Stimulated activated CD8-positive, alpha-beta memory T cell treated with anti-CD3 and anti-CD28 coated beads, Interleukin-7, amount 100 ng/mL, for 24 hours (primary cell): ENCODE data around the gene SLC25A47.

Experiments used
- DNase-seq: peaks from one replicate; pipeline ENCODE4 v3.0.0-alpha.2; 2020; ENCODE audit warnings: low read depth

Gene SLC25A47

DNA sequence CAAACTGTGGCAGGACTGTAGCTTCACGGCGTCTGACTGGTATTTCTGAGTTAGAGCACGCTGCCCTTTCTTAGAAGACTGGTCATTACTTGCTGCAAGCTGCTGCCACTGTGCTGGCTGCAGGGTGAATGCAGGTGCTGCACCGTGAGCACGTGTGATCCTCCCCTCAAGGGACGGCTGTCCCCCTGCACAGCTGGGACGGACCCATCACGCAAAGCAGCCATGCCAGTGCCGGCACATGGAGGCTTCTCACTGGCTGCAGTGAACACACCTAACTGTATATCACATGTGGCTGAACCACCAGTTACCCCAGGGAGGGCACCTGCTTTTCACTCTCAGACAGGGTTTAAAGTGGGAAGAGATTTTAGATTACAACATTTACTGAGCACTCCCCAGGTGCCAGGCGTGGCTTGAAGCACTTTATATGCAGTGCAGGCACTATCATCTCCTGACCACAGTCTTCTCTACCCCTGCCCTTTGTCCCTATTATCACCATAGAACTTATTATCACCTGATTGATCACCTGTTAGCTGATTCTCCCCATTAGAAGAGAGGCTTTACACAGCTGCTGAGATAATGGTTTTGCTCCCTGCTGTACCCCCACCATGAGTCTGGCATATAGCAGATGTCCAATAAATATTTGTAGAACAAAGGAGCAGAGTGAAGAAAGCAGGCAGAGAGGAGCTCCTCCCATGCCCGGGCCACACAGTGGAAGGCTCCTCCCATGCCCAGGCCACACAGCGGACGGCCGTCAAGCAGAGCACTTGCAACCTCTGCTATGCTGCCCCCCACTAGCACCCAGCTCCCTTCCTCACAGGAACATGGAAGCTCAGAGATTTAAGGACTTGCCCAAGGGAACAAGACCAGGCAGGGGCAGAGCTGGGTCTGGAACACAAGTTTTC is 25.9 kb downstream of the SLC25A47 start:
- no peak for DNase-seq

GRCh38 chr14:100350276-100350926 is 27.3 kb downstream of the SLC25A47 start:
- DNase-seq = no peak

- DNase-seq = no peak
These were observed 27.8 kb downstream of the SLC25A47 start for GRCh38 chr14:100350986-100351385.

GRCh38 chr14:100358396-100358795 is 35.3 kb downstream of the SLC25A47 start:
- no peak for DNase-seq

GRCh38 chr14:100359111-100359510 is 36.0 kb downstream of the SLC25A47 start:
- DNase-seq = no peak

GRCh38 chr14:100359881-100360280 is 36.7 kb downstream of the SLC25A47 start:
- no peak for DNase-seq

- DNase-seq = no peak
These were observed 38.5 kb downstream of the SLC25A47 start for GRCh38 chr14:100361626-100362025.

GRCh38 chr14:100362311-100362927 is 39.3 kb downstream of the SLC25A47 start:
- DNase-seq = no peak

GRCh38 chr14:100363053-100363452 is 39.9 kb downstream of the SLC25A47 start:
- no peak for DNase-seq

DNA sequence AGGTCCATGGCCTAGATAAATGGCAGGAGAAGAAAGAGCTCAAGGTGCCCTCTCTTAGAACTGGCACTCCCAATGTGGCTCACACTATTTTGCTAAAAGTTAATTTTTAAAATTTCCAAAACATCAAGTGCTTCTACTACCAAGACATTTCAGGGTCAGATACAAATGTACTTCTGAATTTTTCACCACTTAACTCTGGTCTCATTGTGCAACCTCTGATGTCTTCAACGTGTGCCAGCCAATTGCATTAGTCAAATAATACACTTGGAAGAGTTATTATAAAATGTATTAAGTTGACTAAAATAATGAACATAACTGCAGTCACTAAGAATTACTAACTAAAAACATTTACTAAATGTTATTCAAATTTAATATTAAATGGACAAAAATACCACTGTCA is 41.3 kb downstream of the SLC25A47 start:
- DNase-seq = no peak

- no peak for DNase-seq
These were observed 42.6 kb downstream of the SLC25A47 start for GRCh38 chr14:100365741-100366140.

GRCh38 chr14:100369019-100369418 is 45.9 kb downstream of the SLC25A47 start:
- DNase-seq = no peak

DNA sequence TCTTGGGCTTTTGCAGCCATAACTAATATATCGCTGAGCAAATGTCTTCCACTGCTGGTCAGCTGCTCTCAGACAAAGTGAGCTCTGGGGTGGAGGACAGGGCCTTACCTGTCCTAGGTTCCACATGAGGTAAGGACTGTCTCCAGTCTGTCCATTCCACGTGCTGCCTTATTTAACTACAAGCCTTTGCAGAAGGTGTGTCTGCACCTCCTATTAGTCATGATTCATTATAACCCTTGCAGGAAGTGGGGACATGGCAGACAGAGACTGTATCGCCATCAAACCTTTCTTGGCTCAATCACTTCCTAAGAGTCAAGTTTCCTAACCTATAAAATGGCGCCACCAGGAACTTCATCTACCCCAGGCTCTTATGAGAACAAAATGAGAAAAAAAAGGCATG is 46.9 kb downstream of the SLC25A47 start:
- DNase-seq = no peak

- no peak for DNase-seq
These were observed 48.6 kb downstream of the SLC25A47 start for GRCh38 chr14:100371773-100372172.

GRCh38 chr14:100372357-100373048 is 49.4 kb downstream of the SLC25A47 start:
- DNase-seq = no peak

DNA sequence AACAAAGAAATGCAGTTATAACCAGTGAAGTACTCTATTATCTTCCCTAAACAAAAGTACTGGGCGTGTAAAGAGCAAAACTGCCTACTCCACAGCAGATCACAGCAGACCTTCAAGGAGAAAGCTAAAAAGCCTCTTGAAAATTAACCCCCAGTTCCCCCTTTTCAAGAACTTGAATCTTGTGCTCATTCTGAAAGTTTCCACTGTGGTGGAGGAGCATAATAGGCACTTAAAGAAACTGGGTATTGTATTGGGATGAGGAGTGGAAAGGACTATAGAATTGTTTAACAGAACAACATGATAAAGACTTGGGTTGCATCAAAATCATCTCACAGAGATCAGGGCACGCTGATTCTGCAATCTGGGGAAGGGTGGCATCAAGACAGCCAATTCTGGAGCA is 51.1 kb downstream of the SLC25A47 start:
- DNase-seq = no peak

DNA sequence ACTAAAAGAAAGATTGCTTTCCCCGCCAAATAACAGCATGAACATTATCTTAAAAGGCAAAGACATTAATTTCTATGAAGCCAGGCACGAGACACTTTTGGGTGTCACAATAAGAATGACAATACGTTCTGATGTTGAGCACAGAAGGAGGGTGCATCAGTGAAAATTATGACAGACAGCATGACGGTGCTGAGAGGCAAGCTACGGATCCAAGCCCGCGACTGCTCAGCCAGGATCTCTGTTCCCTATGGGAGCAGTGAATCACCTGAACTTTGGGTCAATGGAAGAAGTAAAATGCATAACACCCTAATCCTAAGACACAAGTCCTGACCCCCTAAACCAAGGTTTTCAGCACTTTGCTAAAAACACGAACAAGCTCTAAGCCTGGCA is 51.7 kb downstream of the SLC25A47 start:
- no peak for DNase-seq

DNA sequence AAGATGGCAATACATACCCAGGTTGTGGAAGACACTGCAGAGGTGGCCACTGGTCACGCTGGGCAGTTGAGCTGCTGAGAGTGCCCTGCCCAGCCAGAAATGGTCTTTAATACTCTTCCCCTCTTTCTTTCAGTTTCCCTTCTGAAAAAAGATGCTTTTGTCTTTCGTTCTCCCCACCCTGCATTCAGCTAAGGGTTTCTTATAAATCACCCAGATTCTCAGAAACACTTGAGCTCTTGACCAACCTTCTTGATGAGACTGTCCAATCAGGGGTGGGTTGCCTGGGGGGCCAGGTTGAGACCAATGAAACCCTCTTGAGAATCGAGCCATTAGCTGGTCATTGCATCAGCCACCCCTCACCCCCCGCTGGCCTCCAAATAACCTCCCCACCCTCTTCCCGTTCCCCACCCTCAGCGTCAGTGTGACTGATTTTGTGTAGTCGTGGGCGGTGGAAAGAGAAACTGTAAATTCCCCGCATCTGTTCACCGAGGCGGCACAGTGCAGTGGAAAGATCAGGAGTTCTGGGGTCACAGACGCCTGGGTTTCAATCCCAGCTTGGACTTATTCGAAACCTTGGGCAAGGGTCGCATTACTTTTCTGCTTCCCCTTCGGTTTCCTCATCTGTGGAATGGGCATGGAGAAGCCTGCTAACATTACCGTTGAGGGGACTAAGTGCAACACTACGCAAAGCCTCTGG is 52.3 kb downstream of the SLC25A47 start:
- DNase-seq = peak; percentile 67

- peak; percentile 83 for DNase-seq
These were observed 53.0 kb downstream of the SLC25A47 start, which contains the start of gene WDR25 for GRCh38 chr14:100375963-100376735. Gene WDR25, plus strand, starts transcription at chr14:100376485.

GRCh38 chr14:100376751-100377171 is 53.6 kb downstream of the SLC25A47 start:
- DNase-seq = no peak
